Immature natural killer cell (primary cell): ENCODE data around the gene USH2A. TPM values are rescaled to one million over a fixed set of nuclear protein-coding genes. Genes with fewer than 3 reads are reported as not detected.

ENCODE experiments used
- DNase-seq, 3 donors: peaks; one replicate each; pipeline ENCODE4 v3.0.0; 2022; ENCODE audit warnings: mixed read lengths in 1 of 3
- H3K27ac Mint-ChIP-seq, 6 donors: one replicate each; pipeline ENCODE4 v1.8.0; 2020; ENCODE audit warnings: mixed read lengths in 6 of 6, mild to moderate bottlenecking in 5 of 6, inconsistent platforms in 4 of 6, moderate library complexity in 3 of 6
- H3K27me3 Mint-ChIP-seq, 3 donors: one replicate each; pipeline ENCODE4 v1.8.0; 2020 to 2021; ENCODE audit warnings: low read depth in 3 of 3, mild to moderate bottlenecking in 3 of 3, mixed read lengths in 3 of 3, moderate library complexity in 3 of 3, inconsistent platforms in 1 of 3
- H3K36me3 Mint-ChIP-seq, 3 donors: one replicate each; pipeline ENCODE4 v1.8.0; 2020; ENCODE audit warnings: mixed read lengths in 3 of 3, inconsistent platforms in 2 of 3, mild to moderate bottlenecking in 2 of 3
- H3K4me1 Mint-ChIP-seq, 2 donors: one replicate each; pipeline ENCODE4 v1.8.0; 2020; ENCODE audit warnings: inconsistent platforms in 2 of 2, mild to moderate bottlenecking in 2 of 2, mixed read lengths in 2 of 2, moderate library complexity in 1 of 2
- H3K4me3 Mint-ChIP-seq, 5 donors: one replicate each; pipeline ENCODE4 v1.8.0; 2020; ENCODE audit warnings: mild to moderate bottlenecking in 5 of 5, mixed read lengths in 5 of 5, inconsistent platforms in 3 of 5, moderate library complexity in 3 of 5
- H3K9me3 Mint-ChIP-seq, 6 donors: one replicate each; pipeline ENCODE4 v1.8.0; 2020; ENCODE audit warnings: mild to moderate bottlenecking in 6 of 6, mixed read lengths in 6 of 6, inconsistent platforms in 4 of 6, moderate library complexity in 3 of 6
- polyA plus RNA-seq, 3 donors: library from polyadenylated mRNA; unstranded; fragments of 300-500 nt; fragmentation: Illumina TruSeq; gene quantifications; one replicate each; pipeline ENCODE4 v1.2.3, GENCODE V29; 2021

The USH2A gene
- polyA plus RNA-seq, 3 donors from 2014 or later, result not detected

DNA sequence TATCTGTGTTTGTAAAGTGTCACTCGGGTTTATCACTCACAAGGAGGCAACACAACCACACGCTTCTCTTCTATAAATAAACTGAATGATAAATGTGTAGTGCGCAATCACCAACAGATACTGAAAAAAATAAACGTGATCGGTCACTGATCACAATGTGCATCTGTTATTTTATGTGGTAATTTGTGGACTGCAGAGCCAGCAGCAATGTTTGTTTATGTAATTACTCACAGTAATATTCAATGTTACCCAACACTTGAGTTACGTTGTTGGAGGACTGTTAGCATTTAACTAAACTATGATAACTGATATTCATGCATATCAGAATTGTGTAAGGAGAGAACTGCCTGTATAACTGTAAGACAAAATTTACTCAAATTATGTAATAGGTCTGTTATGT, 129.6 kb downstream of the USH2A start:
- H3K36me3 Mint-ChIP-seq, result no peaks in the 10 kb centered on the region
- no peaks in the 10 kb centered on the region for H3K4me1 Mint-ChIP-seq
- DNase-seq, result no peak
- no peaks in the 10 kb centered on the region for H3K27me3 Mint-ChIP-seq
- H3K27ac Mint-ChIP-seq, result no peak overlapping the region
- no peak overlapping the region for H3K4me3 Mint-ChIP-seq
- H3K9me3 Mint-ChIP-seq, result peaks cover 3 to 47% (median 13%) of the 10 kb centered on the region in 6 donors

DNA sequence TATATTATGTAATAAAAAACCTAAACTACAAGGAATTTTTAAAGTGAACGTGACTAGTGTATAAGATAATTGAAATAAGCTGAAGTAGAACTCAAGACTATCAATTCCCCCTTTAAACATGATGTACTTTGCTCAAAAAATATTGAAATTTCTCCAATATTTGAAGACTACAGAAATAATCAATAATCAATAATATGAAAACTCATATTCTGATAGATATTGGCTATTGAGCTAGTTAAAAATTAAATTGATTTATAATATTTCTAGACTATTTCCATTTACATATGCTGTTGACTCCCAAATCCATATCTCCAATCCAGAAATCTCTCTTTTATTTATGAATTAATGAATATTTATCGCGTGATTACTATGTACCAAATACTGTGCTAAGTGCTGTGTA, 133.2 kb downstream of the USH2A start:
- Mint-ChIP-seq H3K27me3 (no peaks in the 10 kb centered on the region), H3K36me3 (no peaks in the 10 kb centered on the region), H3K9me3 (peaks cover 7 to 42% (median 19%) of the 10 kb centered on the region in 6 donors), H3K27ac (no peak overlapping the region), H3K4me1 (no peaks in the 10 kb centered on the region), H3K4me3 (no peak overlapping the region)
- no peak for DNase-seq

GRCh38 chr1:216285052-216285451, 138.2 kb downstream of the USH2A start:
- no peak overlapping the region for H3K27ac Mint-ChIP-seq
- H3K27me3 Mint-ChIP-seq, result no peaks in the 10 kb centered on the region
- peaks cover 0 to 4% (median 0%) of the 10 kb centered on the region in 3 donors for H3K36me3 Mint-ChIP-seq
- no peaks in the 10 kb centered on the region for H3K4me1 Mint-ChIP-seq
- DNase-seq, result no peak
- H3K9me3 Mint-ChIP-seq, result peaks cover 15 to 41% (median 27%) of the 10 kb centered on the region in 6 donors
- no peak overlapping the region for H3K4me3 Mint-ChIP-seq

DNA sequence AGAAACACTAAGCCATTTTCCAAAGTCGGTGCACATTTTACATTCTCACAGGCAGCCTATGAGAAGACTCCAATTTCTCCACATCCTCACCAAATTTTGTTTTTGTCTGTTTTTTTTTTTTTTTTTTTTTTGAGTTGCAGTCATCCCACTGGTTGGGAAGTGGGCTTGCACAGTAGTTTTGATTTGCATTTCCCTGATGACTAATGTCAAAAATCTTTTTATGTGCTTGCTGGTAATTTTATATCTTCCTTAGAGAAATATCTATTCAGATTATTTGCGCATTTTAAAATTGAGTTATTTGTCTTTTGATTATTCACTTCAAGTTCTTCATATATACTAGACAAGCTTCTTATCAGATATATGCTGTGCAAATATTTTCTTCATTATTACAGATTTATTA, 141.5 kb downstream of the USH2A start:
- Mint-ChIP-seq H3K4me1 (no peaks in the 10 kb centered on the region), H3K27ac (no peak overlapping the region), H3K27me3 (peaks cover 0 to 4% (median 0%) of the 10 kb centered on the region in 3 donors), H3K4me3 (no peak overlapping the region), H3K36me3 (peaks cover 0 to 4% (median 0%) of the 10 kb centered on the region in 3 donors), H3K9me3 (peaks cover 10 to 52% (median 31%) of the 10 kb centered on the region in 6 donors)
- no peak for DNase-seq

GRCh38 chr1:216270086-216270773, 153.0 kb downstream of the USH2A start:
- no peaks in the 10 kb centered on the region for H3K4me1 Mint-ChIP-seq
- DNase-seq, result no peak
- no peak overlapping the region for H3K27ac Mint-ChIP-seq
- H3K27me3 Mint-ChIP-seq, result peaks cover 0 to 1% (median 0%) of the 10 kb centered on the region in 3 donors
- H3K36me3 Mint-ChIP-seq, result no peaks in the 10 kb centered on the region
- H3K9me3 Mint-ChIP-seq, result peaks cover 2 to 42% (median 18%) of the 10 kb centered on the region in 6 donors
- H3K4me3 Mint-ChIP-seq, result no peak overlapping the region

DNA sequence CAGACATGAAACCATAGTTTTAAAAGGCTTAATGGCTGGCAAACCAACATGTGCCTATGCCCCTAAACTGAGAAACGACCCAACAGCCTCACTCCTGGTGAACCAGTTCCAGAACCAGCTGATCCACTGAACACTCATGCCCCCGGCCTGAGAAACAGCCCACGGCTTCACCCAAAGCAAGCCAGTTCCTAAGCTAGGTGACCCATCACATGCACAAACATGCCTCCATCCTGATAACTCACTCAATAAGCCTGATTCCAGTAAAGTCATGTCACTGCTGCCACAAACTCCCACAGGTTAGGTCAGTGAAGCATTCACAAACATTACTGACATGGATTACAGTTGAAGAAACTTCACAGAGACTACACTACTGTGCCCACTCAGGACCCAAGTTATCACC, 161.6 kb downstream of the USH2A start:
- H3K36me3 Mint-ChIP-seq, result no peaks in the 10 kb centered on the region
- H3K4me3 Mint-ChIP-seq, result no peak overlapping the region
- peaks cover 12 to 52% (median 25%) of the 10 kb centered on the region in 6 donors for H3K9me3 Mint-ChIP-seq
- peaks cover 0 to 3% (median 2%) of the 10 kb centered on the region in 3 donors for H3K27me3 Mint-ChIP-seq
- DNase-seq, result no peak
- no peaks in the 10 kb centered on the region for H3K4me1 Mint-ChIP-seq
- no peak overlapping the region for H3K27ac Mint-ChIP-seq

- peaks cover 0 to 4% (median 3%) of the 10 kb centered on the region in 3 donors for H3K27me3 Mint-ChIP-seq
- peaks cover 8 to 69% (median 33%) of the 10 kb centered on the region in 6 donors for H3K9me3 Mint-ChIP-seq
- no peaks in the 10 kb centered on the region for H3K36me3 Mint-ChIP-seq
- H3K4me1 Mint-ChIP-seq, result no peaks in the 10 kb centered on the region
- H3K4me3 Mint-ChIP-seq, result no peak overlapping the region
- H3K27ac Mint-ChIP-seq, result no peak overlapping the region
- DNase-seq, result no peak
These were observed 164.4 kb downstream of the USH2A start for GRCh38 chr1:216258856-216259255.

DNA sequence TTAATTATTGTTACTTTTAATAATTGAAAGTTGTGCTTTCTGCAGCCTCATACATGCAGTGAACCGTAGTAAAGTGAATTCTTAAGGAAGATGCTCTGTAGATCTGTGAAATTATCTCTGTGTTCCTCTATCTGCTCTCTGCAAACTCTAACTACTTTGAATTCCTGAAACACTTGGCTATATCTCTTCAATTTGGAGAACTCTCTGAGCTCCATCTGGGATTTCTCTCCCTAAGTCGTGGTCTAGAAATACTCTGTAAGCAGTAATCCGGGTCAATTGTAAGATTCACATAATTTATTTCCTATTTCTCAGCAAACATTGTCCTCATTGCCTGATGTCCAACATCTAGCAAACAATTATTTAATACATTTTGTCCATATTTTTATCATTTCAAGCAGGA, 164.9 kb downstream of the USH2A start:
- H3K9me3 Mint-ChIP-seq, result peaks cover 8 to 70% (median 34%) of the 10 kb centered on the region in 6 donors
- no peak overlapping the region for H3K27ac Mint-ChIP-seq
- peaks cover 0 to 4% (median 2%) of the 10 kb centered on the region in 3 donors for H3K27me3 Mint-ChIP-seq
- no peaks in the 10 kb centered on the region for H3K36me3 Mint-ChIP-seq
- H3K4me3 Mint-ChIP-seq, result no peak overlapping the region
- no peaks in the 10 kb centered on the region for H3K4me1 Mint-ChIP-seq
- no peak for DNase-seq

GRCh38 chr1:216250861-216251260, 172.4 kb downstream of the USH2A start:
- H3K36me3 Mint-ChIP-seq, result no peaks in the 10 kb centered on the region
- H3K9me3 Mint-ChIP-seq, result peaks cover 2 to 44% (median 20%) of the 10 kb centered on the region in 6 donors
- H3K27ac Mint-ChIP-seq, result no peak overlapping the region
- DNase-seq, result no peak
- no peaks in the 10 kb centered on the region for H3K4me1 Mint-ChIP-seq
- peaks cover 0 to 3% (median 0%) of the 10 kb centered on the region in 3 donors for H3K27me3 Mint-ChIP-seq
- no peak overlapping the region for H3K4me3 Mint-ChIP-seq

- no peaks in the 10 kb centered on the region for H3K4me1 Mint-ChIP-seq
- no peak overlapping the region for H3K4me3 Mint-ChIP-seq
- H3K9me3 Mint-ChIP-seq, result peaks cover 4 to 32% (median 15%) of the 10 kb centered on the region in 6 donors
- DNase-seq, result no peak
- no peak overlapping the region for H3K27ac Mint-ChIP-seq
- H3K27me3 Mint-ChIP-seq, result no peaks in the 10 kb centered on the region
- H3K36me3 Mint-ChIP-seq, result no peaks in the 10 kb centered on the region
These were observed 174.6 kb downstream of the USH2A start for GRCh38 chr1:216248628-216249027.

GRCh38 chr1:216247937-216248336, 175.3 kb downstream of the USH2A start:
- DNase-seq, result no peak
- Mint-ChIP-seq H3K9me3 (peaks cover 4 to 31% (median 12%) of the 10 kb centered on the region in 6 donors), H3K4me1 (no peaks in the 10 kb centered on the region), H3K4me3 (no peak overlapping the region), H3K36me3 (no peaks in the 10 kb centered on the region), H3K27me3 (no peaks in the 10 kb centered on the region), H3K27ac (no peak overlapping the region)

DNA sequence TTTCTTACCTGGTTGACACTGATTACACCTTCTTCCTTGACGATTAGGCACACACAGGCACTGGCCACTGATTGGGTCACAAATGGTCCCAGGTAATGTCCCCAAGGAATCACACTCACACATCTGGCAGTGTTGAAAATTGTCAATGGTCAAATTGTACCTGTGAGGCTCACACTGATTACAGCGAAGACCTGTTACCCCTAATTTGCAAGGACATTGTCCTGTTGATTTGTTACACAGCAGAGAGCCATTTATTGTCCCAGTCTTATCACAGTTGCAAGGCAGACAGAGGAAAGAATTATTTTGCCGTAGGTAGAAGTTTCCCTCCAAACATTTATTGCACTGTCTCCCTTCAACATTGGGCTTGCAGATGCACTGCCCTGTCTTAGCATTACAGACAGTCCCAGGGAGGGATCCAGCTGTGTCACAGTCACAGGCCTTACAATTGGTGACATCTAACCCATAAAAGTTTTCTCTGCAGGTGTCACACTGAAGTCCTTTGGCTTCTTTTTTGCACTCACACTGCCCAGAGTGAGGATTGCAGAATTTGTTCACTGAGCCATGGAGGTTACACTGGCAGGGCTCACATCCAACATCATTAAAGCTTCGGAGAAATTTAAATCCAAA, 176.6 kb downstream of the USH2A start:
- Mint-ChIP-seq H3K27me3 (no peaks in the 10 kb centered on the region), H3K9me3 (peaks cover 4 to 38% (median 12%) of the 10 kb centered on the region in 6 donors), H3K4me1 (no peaks in the 10 kb centered on the region), H3K27ac (no peak overlapping the region), H3K4me3 (no peak overlapping the region), H3K36me3 (no peaks in the 10 kb centered on the region)
- DNase-seq, result no peak

DNA sequence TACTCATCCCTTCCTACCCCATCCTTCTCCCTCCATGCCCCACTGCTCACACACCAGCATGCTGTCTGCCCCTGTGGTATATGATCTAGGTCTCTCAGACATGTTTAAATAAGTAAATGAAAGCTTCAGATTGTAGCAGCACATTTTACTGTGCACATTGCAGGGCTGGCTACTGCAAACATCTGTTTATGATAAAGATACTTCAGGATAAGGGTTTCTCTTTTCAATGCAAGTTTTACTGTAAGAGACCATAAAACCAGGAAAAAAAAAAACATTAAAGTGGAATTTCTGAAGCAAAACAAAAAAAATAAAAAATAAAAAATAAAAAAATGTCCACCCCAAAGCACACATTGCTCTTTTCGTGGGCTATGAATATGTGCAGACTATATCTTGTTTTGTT, 184.4 kb downstream of the USH2A start:
- no peaks in the 10 kb centered on the region for H3K36me3 Mint-ChIP-seq
- H3K27ac Mint-ChIP-seq, result no peak overlapping the region
- peaks cover 0 to 3% (median 0%) of the 10 kb centered on the region in 3 donors for H3K27me3 Mint-ChIP-seq
- no peaks in the 10 kb centered on the region for H3K4me1 Mint-ChIP-seq
- no peak overlapping the region for H3K4me3 Mint-ChIP-seq
- peaks cover 2 to 37% (median 13%) of the 10 kb centered on the region in 6 donors for H3K9me3 Mint-ChIP-seq
- DNase-seq, result no peak

DNA sequence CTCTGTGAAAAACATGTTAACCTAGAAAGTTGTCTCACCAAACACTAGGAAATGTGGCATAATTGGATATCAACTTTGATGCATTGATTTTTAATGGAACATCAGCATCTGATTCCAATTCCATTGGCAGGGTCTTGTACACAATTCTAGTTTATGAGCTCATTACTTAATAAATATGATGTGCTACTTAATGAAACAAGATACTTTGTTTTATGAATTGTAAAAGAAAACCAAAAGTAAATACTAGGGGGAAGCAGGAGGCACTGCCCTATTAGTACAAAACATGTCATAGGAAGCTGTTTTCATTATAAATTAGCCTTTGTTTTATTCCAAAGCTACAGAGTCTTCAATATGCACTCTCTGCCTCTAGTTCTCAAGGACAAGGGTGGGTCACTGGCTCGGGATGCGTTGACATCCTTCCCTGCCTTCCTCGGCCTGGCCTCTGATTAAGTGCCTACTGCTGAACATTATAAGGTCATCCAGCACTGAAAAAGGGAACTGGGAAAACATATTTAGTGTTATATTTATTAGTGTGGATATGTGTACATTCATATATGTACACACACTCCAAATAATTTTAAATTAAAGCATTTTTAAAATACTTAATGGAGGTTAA, 185.2 kb downstream of the USH2A start:
- no peak for DNase-seq
- peaks cover 2 to 41% (median 17%) of the 10 kb centered on the region in 6 donors for H3K9me3 Mint-ChIP-seq
- H3K27ac Mint-ChIP-seq, result no peak overlapping the region
- H3K4me3 Mint-ChIP-seq, result no peak overlapping the region
- H3K27me3 Mint-ChIP-seq, result peaks cover 0 to 3% (median 0%) of the 10 kb centered on the region in 3 donors
- H3K4me1 Mint-ChIP-seq, result no peaks in the 10 kb centered on the region
- no peaks in the 10 kb centered on the region for H3K36me3 Mint-ChIP-seq
